Stimulated activated CD8-positive, alpha-beta memory T cell treated with anti-CD3 and anti-CD28 coated beads, Interleukin-4, amount 100 ng/mL, for 1 hour (primary cell): ENCODE results near the gene PIK3R3.
"Not testable (repeated sequence)": the region's sequence is repeated elsewhere in the genome, so short reads cannot be mapped to it uniquely, and the experiment has no call there.

Experiments used
- DNase-seq, 2 donors: peaks; one replicate each; pipeline ENCODE4 v3.0.0-alpha.2; 2020; ENCODE audit warnings: low read depth in 2 of 2, low spot score in 1 of 2

Gene PIK3R3

DNA sequence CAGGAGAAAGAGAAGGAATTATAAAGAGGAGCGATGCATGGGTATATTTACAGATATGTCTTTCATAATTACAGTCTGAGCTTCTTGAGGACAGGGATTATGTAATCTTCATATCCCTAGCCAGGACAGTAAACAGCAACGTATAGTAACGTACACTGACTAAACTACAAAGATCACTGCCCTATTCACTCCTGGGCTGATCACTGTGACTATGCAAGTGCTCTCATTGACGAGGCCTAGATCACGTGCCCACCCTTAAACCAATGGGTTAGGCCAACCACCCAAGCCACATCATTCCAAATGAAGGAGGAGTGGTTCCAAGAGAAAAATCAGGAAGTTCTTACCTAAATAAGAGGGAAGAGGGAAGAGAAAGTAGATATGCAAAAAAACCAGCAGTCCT is 18.5 kb downstream of the PIK3R3 start:
- DNase-seq = no peak

DNA sequence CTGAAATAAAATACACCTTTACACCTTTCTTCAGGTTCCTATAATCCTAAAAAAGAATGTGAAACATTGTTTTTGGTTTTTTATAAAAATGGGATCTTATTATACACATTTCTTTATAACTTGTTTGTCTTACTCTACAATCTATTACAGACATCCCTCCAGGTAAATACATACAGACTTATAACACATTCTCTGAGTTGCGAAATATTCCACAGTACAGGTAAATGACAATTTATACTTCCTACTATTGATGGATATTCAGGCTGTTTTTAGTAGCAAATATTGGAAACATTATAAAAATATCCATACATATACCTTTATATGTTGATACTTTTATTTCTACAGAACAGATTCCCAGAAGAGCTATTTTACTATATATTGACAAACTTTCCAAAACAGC is 20.3 kb downstream of the PIK3R3 start:
- no peak for DNase-seq

DNA sequence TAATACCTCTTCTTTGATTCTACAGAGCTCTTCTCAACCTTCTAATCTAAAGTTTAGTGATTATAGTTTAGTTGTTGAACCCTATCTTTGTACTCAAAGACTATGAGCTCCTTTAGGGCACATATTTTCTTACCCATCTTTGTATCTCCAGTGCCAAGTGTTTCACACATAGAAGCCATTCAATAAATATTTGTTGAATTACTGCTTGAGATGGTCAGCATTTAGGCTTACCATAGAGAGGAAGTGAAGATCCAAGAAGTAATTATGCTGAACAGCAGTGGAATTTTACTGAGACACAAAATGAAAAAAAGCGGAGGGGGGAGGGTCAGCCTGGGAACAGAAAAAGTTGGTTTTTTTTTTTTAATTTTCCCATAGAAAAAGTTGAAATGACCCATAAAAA is 21.9 kb downstream of the PIK3R3 start:
- DNase-seq = no peak

- DNase-seq = no peak
Measured at GRCh38 chr1:46102769-46103476, 29.5 kb downstream of the PIK3R3 start.

GRCh38 chr1:46099215-46099614 is 33.2 kb downstream of the PIK3R3 start:
- DNase-seq = no peak

GRCh38 chr1:46098027-46098712 is 34.3 kb downstream of the PIK3R3 start:
- DNase-seq = no peak

- DNase-seq = no peak
Measured at GRCh38 chr1:46097149-46097472, 35.3 kb downstream of the PIK3R3 start.

- DNase-seq = no peak
Measured at GRCh38 chr1:46096269-46097148, 35.9 kb downstream of the PIK3R3 start.

- DNase-seq = not testable (repeated sequence)
Measured at GRCh38 chr1:46095110-46095509, 37.3 kb downstream of the PIK3R3 start.

GRCh38 chr1:46094471-46095005 is 37.9 kb downstream of the PIK3R3 start:
- no peak for DNase-seq

DNA sequence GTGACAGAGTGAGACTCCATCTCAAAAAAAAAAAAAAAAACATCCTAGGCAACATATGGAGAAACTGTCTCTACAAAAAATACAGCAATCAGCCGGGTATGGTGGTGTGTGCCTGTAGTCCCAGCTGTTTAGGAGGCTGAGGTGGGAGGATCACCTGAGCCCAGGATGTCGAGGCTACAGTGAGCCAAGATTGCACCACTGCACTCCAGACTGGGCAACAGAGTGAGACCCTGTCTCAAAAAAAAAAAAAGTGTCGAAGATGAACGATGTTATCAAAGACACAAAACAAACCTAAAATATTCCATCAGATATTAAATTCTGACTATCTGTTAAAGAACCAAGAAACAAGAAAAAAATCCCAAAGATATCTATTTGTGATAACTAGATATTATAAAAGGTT is 38.6 kb downstream of the PIK3R3 start:
- DNase-seq = not testable (repeated sequence)

- no peak for DNase-seq
Measured at GRCh38 chr1:46087891-46088290, 44.5 kb downstream of the PIK3R3 start.

GRCh38 chr1:46086576-46086975 is 45.9 kb downstream of the PIK3R3 start:
- no peak for DNase-seq

GRCh38 chr1:46084553-46085451 is 47.6 kb downstream of the PIK3R3 start:
- DNase-seq = no peak

- no peak for DNase-seq
Measured at GRCh38 chr1:46083579-46083978, 48.9 kb downstream of the PIK3R3 start.

DNA sequence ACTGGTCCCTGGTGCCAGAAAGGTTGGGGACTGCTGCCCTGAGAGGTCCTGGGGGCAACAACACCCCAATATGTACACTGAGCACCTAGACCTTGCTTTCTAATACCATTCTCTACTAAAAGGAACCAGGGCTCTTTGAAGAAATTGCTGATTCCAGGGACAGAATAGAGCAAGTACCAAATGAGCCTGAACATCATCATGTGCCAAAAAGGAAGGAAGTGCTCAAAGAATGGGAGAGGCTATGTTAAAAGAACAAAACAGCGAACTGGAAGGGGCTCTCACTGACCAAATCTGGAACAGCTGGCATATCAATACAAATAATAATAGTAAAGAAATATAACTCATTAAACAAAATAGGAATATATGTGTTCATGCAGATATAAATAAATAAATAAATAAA is 50.8 kb downstream of the PIK3R3 start:
- no peak for DNase-seq

DNA sequence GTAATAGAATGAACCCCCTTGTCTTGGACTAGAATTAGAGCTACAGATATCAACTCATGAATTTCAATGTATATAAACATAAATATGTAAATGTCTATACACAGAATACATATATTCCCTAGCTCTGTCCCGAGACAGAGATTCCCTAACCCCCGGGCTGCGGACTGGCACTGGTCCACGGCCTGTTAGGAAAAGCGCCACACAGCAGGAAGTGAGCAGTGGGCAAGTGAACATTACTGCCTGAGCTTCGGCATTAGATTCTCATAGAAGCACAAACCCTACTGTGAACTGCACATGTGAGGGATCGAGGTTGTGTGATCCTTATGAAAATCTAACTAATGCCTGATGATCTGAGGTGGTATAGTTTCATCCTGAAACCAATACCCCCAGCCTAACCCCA is 51.2 kb downstream of the PIK3R3 start:
- no peak for DNase-seq

DNA sequence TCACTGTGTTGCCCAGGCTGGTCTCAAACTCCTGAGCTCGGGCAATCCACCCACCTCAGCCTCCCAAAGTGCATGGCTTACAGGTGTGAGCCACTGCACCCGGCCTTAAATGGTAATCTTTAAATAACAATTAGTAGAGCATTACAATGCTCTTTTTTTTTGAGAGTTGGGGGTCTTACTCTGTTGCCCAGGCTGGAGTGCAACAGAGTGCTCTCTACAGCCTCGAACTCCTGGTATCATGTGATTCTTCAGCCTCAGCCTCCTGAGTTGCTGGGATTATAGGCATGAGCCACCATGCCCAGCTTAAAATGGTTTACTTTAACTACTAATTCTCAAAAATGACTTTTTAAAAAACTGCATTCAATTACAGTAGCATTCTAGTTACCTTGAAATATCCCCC is 52.2 kb downstream of the PIK3R3 start:
- no peak for DNase-seq

- no peak for DNase-seq
Measured at GRCh38 chr1:46077644-46078043, 54.8 kb downstream of the PIK3R3 start.

- DNase-seq = no peak
Measured at GRCh38 chr1:46076343-46076742, 56.1 kb downstream of the PIK3R3 start.

DNA sequence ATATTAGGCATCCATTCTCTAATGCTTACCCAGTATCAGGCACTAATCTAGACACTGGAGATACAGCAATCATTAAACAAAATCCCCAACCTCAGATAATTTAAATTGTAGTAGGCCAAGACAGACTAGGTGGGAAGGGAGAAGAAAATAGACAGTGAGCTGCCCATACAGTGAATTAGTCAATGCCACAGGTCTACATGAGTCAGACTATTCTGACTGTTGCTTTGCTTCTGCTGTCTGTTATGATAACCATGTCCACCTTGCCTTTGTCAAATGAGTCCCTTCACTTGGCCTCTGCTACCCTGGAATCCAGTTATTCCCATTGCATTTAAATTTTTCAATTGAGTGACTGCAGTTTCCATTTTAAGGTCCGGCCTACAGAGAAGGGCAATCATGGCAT is 59.5 kb downstream of the PIK3R3 start:
- DNase-seq = no peak
